Measurements from ENCODE around the gene ESPNL. TPM values are rescaled to one million over a fixed set of nuclear protein-coding genes. Genes with fewer than 3 reads are reported as not detected.

Gene ESPNL
- polyA plus RNA-seq, 5 donors = 0.86 to 8.8 (median 2.8) TPM

DNA sequence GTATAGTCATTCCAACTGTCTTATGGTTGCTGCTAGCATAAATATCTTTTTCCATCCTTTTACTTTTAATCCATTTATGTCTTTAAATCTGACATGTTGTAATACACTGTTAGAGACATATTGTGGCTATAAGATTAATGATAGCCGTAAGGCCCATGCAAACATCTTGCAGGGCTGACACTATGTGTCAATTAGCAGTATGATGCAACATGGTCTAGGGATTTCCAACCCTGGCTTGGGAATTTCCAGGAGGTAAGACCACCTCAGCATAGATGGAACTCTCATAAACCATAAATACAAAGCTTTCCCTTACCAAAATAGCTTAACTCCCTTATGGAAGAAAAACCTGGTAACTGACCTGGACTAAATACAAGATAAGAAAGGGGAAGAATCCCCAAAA, 22.8 kb upstream of the ESPNL start:
- DNase-seq = no peak

DNA sequence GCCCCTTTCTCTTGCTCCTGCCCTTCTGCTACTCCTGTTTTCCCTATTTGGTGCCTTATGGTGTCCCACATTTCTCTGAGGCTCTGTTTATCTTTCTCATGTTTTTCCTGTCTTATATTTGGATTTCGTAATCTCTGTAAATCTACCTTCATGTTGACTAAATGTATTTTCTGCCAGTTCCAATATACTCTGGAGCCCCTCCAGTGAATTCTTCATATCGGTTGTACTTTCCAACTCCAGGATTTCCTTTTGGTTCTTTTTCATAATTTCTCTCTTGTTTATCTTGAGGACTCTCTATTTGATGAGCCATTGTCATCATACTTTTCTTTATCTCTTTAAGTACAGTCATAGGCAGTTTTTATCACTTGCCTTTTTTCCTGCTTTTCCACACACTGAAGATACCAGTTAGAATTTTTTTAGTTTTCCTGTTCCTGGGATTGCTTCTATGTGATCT, 20.2 kb upstream of the ESPNL start:
- DNase-seq = no peak

DNA sequence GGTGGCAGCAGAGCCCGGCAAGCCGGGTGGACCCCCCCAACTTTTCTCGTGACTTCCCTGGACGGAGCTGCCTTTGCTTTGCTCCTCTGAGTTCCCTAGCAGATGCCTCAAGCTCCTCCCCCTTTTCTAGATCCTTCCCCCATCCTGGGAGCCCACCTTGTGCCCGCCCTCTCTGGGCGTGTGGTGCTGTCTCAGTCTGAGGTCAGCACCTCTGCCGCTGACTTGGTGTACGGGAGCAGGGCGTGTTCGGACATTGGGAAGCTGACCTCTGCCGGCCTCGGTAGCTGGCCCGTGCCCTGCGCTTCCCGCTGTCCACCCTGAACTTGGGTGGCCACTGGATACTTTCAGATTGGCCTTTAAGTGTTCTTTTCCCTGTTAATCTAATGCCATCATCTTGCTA, 19.6 kb upstream of the ESPNL start:
- DNase-seq = no peak

DNA sequence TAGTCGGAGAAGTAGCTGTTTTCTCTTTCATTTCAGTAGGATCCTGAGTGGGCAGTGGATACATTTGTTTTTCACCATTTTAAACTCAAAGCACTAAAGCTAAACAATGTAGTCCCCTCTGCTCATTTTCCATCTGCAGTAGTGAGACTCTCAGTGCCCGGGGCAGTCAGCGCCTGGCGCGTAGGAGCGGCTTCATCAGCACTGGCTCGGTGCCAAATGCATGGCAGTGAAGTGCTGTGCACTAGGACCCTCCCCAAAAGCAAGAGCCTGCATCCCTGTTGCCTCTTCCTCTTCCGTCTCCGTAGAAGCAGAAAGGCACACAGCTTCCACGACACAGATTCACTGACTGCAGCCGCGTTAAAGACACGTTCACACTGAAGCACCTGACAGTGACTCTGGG, 19.0 kb upstream of the ESPNL start:
- DNase-seq = no peak

GRCh38 chr2:238081561-238081960, 18.6 kb upstream of the ESPNL start:
- no peak for DNase-seq

GRCh38 chr2:238082151-238082550, 18.0 kb upstream of the ESPNL start:
- no peak for DNase-seq

DNA sequence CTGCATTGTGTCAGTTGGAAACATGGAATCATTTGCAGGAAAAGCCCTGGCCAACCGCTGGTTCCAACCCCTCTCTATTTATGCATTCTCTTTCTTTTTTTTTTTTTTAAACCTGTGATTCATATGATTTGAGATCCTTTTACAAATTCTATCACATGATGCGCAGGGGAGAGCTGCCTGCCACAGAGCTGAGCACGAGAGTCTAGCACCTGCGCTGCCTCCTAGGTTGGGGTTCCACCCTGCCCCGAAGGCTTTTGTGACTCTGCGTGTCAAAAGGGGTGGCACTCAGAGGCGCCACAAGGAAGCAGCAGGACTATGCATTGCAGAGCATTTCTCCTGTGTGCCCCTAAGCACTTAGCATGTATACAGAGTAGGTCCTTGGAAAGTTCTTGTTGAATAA, 17.3 kb upstream of the ESPNL start:
- no peak for DNase-seq

DNA sequence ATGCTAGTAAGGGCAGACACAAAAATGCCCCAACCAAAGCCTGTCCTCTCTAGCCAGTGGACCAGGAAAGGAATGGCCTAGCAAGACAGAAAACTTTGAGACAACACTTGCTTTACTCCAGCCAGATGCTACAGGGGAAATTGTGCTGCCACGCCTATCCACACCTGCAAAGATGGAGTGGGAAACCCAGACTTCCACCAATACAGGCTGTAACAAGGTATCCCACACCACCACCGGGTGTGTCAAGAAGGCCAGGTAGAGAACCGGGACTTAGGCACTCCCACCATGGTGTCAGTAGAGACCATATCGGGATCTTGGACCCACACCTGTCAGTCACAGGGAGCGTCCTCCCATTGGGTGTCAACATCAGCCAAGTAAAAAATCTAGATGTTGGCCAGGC, 16.2 kb upstream of the ESPNL start:
- no peak for DNase-seq

GRCh38 chr2:238084761-238085160, 15.4 kb upstream of the ESPNL start:
- DNase-seq = no peak

- no peak for DNase-seq
Observed at GRCh38 chr2:238085899-238086298, 14.2 kb upstream of the ESPNL start.

DNA sequence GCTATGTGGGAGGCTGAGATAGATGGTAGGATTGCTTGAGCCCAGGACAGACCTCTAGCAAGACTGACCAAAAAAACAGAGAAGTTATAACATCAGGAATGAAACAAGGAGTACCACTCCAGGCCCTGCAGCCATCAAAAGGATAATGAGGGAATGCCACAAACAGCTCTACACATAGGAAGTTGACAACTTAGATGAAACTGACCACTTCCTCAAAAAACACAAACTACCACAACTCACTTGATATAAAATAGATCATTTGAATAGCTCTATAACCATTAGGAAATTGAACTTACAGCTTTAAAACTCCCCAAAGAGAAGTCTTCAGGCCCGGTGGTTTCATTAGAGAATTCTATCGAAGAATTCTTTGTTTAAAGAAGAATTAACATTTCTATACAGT, 12.9 kb upstream of the ESPNL start:
- no peak for DNase-seq

GRCh38 chr2:238090887-238091286, 9.3 kb upstream of the ESPNL start:
- DNase-seq = no peak

DNA sequence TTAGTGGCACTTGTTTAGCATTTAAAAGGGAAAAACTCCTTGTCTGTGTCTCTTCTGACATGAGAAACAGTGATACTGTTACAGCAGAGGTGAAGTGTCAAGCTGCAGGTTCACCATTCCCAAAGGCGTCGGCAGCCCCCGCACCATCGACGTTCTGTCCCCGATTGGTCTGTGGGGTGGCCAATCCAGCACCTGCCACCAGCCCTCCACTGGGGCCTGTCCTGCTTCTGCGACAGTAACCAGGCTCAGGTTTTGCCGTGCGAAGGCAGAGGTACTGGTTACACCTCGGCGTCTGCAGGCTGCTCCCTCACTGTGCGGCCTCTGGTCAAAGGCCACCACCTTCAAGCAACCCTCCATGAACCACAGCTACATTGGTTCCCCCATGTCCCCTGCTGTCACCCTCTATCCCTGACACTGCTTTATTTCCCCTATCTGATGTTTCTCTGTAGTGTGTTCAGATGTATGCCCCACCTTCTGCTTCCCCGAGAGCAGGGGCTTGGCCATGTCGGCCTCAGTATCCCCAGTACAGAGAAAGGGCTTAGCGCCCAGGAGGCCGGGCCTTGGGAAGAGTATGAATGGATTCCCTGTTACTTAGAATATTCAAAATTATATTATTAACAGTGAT, 8.6 kb upstream of the ESPNL start:
- no peak for DNase-seq

DNA sequence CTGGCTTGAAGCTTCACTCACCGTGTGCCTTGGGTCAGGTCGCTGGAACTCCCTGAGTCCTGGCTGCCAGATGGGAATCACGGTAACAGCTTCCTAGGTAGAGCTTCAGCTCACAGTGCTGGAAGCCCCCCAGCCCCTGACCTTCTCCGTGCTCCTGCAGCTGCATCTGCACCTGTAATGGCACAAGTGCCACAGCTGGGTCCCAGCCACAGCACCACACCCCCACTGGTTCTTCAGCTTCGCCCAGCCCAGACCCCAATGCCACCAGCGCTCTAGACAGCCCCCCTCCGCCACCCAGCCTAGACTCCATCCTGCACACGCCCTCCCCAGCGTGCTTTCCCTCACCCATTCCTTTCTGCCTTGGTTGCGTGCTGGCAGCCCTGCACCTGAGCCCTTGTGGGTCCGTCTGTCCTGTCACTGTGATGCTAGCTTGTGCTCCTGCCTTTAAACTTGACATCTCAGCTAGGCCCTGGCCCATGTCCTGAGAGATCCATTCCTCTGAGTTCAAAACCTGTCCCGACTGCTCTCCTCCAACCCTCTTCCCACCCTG, 7.6 kb upstream of the ESPNL start:
- no peak for DNase-seq

DNA sequence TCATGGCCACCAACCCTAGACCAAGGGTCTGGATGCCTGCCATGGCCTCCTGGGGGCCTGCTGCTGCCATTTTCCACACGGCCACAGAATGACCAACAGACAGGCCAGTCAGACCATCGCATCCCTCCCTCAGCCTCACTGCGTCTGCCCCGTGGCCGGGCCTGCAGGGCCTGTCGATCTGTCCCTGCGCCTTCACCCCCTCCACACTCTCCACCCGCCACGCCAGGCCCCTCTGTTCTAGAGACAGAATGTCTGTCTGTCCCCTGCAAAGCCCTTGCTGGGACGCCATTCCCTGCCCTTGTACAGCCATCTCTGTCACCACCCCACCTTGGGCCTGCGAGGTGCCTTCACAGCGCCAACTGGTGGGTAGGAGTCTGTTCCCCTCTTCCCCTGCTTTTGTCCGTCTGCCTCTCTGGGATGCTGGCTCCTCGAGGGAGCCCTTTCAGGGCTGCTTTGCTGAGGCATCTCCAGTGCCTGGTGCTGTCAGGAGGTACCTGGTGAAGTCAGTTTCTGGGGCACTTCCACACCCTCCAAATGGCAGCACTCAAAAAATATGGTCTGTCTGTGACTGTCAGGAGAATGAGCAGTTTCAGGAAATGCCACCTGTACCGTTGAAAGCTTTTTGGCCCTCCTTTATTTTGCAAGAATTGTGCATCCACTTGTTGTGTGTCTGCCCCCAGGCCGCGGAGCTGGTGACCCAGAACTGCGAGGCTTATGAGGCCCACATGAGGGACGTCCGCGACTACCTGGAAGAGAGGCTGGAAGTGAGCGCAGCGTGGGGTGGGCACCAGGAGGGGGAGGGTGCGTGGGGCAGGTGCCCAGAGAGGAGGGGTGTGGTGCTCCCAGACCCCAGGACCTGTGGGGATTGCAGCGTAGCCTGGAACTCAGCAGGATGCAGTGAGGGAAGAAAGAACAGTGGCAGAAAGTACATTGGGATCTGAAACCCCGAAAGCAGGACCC, 6.7 kb upstream of the ESPNL start:
- DNase-seq = no peak

DNA sequence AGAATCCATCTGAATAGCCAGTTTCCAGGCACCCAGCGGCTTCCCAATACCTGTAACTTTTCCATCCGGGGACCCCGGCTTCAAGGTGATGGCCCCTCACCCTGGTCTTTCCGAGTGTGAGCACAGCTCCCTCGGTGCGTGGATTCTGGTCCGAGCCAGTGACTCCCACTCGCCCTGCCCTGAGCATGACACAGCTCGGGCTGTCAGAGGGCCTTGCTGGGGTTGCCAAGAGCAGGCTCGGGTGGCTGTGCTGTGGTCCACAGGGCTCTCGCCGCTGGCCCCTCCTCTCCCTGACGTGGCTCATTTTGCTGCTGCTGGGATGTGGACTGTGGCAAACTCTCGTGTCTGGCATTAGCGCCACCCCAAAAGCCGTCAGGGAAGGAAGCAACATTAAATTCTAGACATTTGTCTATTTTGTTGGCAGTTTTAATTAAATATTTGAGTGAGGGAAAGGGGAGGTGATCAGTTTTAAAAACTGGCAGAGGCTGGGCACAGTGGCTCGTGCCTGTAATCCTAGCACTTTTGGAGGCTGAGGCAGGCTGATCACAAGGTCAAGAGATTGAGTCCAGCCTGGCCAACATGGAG, 5.6 kb upstream of the ESPNL start:
- DNase-seq = no peak

DNA sequence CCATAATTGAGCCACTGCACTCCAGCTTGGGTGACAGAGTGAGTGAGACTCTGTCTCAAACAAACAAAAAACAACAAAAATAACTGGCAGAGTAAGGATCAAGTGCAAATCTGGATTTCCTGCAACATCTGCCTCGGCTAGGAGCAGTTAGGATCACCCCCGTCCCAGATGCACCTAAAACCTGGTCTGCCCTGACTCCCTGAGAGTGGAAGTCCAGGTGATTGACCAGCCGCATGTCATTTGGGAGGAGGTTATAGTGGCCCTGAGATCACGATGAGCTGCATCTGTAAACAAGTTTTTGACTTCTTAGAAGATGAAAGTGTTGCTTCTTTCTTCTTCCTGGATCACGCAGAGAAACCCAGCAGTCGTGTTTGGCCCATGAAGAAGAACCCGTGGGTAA, 5.0 kb upstream of the ESPNL start:
- no peak for DNase-seq

DNA sequence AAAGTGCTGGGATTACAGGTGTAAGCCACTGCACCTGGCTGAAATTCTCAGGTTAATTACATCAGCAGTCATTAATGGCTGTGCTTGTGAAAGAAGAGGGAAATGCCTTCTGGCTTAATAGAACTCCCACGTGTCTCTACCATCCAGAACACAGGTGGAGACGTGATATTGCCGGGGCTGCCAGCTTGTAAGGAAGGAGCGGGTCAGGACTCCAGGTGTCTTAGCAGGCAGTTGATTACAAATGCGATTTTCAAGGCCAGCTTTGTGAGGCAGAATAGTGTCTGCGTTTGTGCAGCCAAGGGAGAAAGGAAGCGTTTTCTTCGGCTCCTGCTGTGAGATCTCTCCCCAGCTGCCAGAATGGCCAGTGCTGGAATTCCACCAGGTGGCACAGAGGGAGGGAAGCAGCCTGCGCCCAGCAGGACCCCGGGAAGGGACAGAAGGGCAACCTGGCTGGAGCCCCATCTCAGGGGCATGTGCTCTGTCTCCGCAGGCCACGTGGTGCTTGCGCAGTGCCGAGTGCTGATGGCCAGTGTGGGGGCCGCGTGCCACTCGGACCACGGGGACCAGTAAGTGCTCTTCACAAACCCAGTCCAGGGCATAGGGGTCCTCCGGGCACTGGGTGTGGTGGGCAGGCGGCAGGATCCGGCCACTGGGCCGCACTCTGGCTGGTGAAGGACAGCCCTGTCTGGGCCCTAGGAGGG, 3.7 kb upstream of the ESPNL start:
- no peak for DNase-seq

- no peak for DNase-seq
Observed at GRCh38 chr2:238097201-238097987, 2.7 kb upstream of the ESPNL start.

GRCh38 chr2:238097988-238098871, 1.9 kb upstream of the ESPNL start:
- no peak for DNase-seq
